Measurements from ENCODE around the gene CHORDC1.

- TF ChIP-seq, protein P1, sequence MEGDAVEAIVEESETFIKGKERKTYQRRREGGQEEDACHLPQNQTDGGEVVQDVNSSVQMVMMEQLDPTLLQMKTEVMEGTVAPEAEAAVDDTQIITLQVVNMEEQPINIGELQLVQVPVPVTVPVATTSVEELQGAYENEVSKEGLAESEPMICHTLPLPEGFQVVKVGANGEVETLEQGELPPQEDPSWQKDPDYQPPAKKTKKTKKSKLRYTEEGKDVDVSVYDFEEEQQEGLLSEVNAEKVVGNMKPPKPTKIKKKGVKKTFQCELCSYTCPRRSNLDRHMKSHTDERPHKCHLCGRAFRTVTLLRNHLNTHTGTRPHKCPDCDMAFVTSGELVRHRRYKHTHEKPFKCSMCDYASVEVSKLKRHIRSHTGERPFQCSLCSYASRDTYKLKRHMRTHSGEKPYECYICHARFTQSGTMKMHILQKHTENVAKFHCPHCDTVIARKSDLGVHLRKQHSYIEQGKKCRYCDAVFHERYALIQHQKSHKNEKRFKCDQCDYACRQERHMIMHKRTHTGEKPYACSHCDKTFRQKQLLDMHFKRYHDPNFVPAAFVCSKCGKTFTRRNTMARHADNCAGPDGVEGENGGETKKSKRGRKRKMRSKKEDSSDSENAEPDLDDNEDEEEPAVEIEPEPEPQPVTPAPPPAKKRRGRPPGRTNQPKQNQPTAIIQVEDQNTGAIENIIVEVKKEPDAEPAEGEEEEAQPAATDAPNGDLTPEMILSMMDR (optimal IDR thresholded peaks at IDR 0.05 in 1 of 3, IDR thresholded peaks at IDR 0.05 in 1 of 3, conservative IDR thresholded peaks at IDR 0.05 in 1 of 3; ENCODE audit: extremely low read depth in 1 of 3, insufficient read depth in 2 of 3, low read length in 3 of 3) = no peak
- no peak for TF ChIP-seq EZH2 (IDR thresholded peaks at IDR 0.05; ENCODE audit: low read length)
Observed at GRCh38 chr11:90235526-90235925, 12.7 kb upstream of the CHORDC1 start.
